CD14-positive monocyte (primary cell): Measurements from ENCODE around the gene TMEM53. TPM values are rescaled to one million over a fixed set of nuclear protein-coding genes. Genes with fewer than 3 reads are reported as not detected.
A peak's percentile ranks its signal among the peaks of the same experiment; 100 is the strongest.

Experiments
- DNase-seq, 3 donors: peaks; one replicate each; pipeline ENCODE4 v3.0.0-alpha.2; 2011 to 2022
- H2AFZ ChIP-seq: 2 replicates; pipeline ENCODE4 v1.6.0; 2012; ENCODE audit warnings: mild to moderate bottlenecking, low read depth, low read length, inconsistent platforms; ENCODE audit not compliant: insufficient read depth, poor library complexity, severe bottlenecking
- H3K27ac ChIP-seq, 2 donors: 1 replicate in 1 of 2; 2 replicates in 1 of 2; pipeline ENCODE4 v1.5.1; 2012 to 2013; ENCODE audit warnings: low read length in 2 of 2, control low read depth in 1 of 2, inconsistent platforms in 1 of 2, low read depth in 1 of 2, mild to moderate bottlenecking in 1 of 2
- H3K27me3 ChIP-seq, 2 donors: one replicate each; pipeline versions ENCODE4 v1.6.0 to v1.6.1; 2011 to 2013; ENCODE audit warnings: low read length in 2 of 2; ENCODE audit not compliant: control insufficient read depth in 2 of 2, insufficient read depth in 2 of 2
- H3K36me3 ChIP-seq, 2 donors: replicated peaks in 1 of 2; 1 replicate in 1 of 2; 2 replicates in 1 of 2; pipeline versions ENCODE4 v1.5.1 to v1.6.1; 2012 to 2013; ENCODE audit warnings: low read length in 2 of 2, control low read depth in 1 of 2, inconsistent platforms in 1 of 2, mild to moderate bottlenecking in 1 of 2; ENCODE audit not compliant: insufficient read depth in 2 of 2, control insufficient read depth in 1 of 2
- H3K4me1 ChIP-seq, 2 donors: 1 replicate in 1 of 2; 2 replicates in 1 of 2; pipeline versions ENCODE4 v1.5.1 to v1.6.1; 2012 to 2013; ENCODE audit warnings: low read length in 2 of 2, control low read depth in 1 of 2, inconsistent platforms in 1 of 2, mild to moderate bottlenecking in 1 of 2, moderate library complexity in 1 of 2; ENCODE audit not compliant: insufficient read depth in 2 of 2, control insufficient read depth in 1 of 2
- H3K4me2 ChIP-seq: replicated peaks from 2 replicates; pipeline ENCODE3; 2012; ENCODE audit warnings: low read length, moderate library complexity, mild to moderate bottlenecking; ENCODE audit not compliant: poor library complexity, severe bottlenecking; ENCODE audit errors: extremely low read depth
- H3K4me3 ChIP-seq, 3 experiments: fragments of 200-600 bp in 1 of 3; sonication (generic) in 1 of 3; replicated peaks in 1 of 3; 1 replicate in 2 of 3; 2 replicates in 1 of 3; pipeline ENCODE4 v1.5.1; 2011 to 2013; ENCODE audit warnings: low read length in 3 of 3, mild to moderate bottlenecking in 3 of 3, control low read depth in 2 of 3, low read depth in 2 of 3, inconsistent platforms in 1 of 3, moderate library complexity in 1 of 3
- H3K79me2 ChIP-seq: 2 replicates; pipeline ENCODE4 v1.6.0; 2012; ENCODE audit warnings: mild to moderate bottlenecking, control low read depth, inconsistent platforms, low read length, moderate library complexity; ENCODE audit not compliant: insufficient read depth
- H3K9ac ChIP-seq: 2 replicates; pipeline ENCODE4 v1.6.0; 2017; ENCODE audit warnings: low read length, mild to moderate bottlenecking; ENCODE audit not compliant: insufficient read depth, poor library complexity, severe bottlenecking
- H3K9me3 ChIP-seq, 2 donors: replicated peaks in 1 of 2; 1 replicate in 1 of 2; 2 replicates in 1 of 2; pipeline versions ENCODE4 v1.5.1 to v1.6.1; 2012 to 2013; ENCODE audit warnings: low read length in 2 of 2, control low read depth in 1 of 2; ENCODE audit not compliant: control insufficient read depth in 1 of 2, insufficient read depth in 1 of 2
- H4K20me1 ChIP-seq: 2 replicates; pipeline ENCODE4 v1.6.0; 2012; ENCODE audit warnings: mild to moderate bottlenecking, low read length, control low read depth, moderate library complexity; ENCODE audit not compliant: insufficient read depth
- H3K27ac Mint-ChIP-seq, 7 donors: one replicate each; pipeline ENCODE4 v1.8.0; 2020; ENCODE audit warnings: mild to moderate bottlenecking in 7 of 7, mixed read lengths in 7 of 7, moderate library complexity in 6 of 7, inconsistent platforms in 2 of 7
- H3K27me3 Mint-ChIP-seq, 3 donors: one replicate each; pipeline ENCODE4 v1.8.0; 2021 to 2022; ENCODE audit warnings: low read depth in 3 of 3, mild to moderate bottlenecking in 3 of 3, mixed read lengths in 3 of 3, moderate library complexity in 3 of 3, inconsistent platforms in 1 of 3
- H3K36me3 Mint-ChIP-seq, 2 donors: one replicate each; pipeline ENCODE4 v1.8.0; 2020; ENCODE audit warnings: mixed read lengths in 2 of 2, inconsistent platforms in 1 of 2, mild to moderate bottlenecking in 1 of 2
- H3K4me1 Mint-ChIP-seq: one replicate; pipeline ENCODE4 v1.8.0; 2020; ENCODE audit warnings: mild to moderate bottlenecking, mixed read lengths
- H3K4me3 Mint-ChIP-seq, 2 donors: one replicate each; pipeline ENCODE4 v1.8.0; 2020; ENCODE audit warnings: mild to moderate bottlenecking in 2 of 2, mixed read lengths in 2 of 2, moderate library complexity in 1 of 2
- H3K9me3 Mint-ChIP-seq, 7 donors: one replicate each; pipeline ENCODE4 v1.8.0; 2020 to 2022; ENCODE audit warnings: mixed read lengths in 7 of 7, mild to moderate bottlenecking in 6 of 7, moderate library complexity in 6 of 7, inconsistent platforms in 2 of 7
- WGBS: methylation state at CpG from one replicate; pipeline ENCODE4 v1.1.5; 2013; ENCODE audit warnings: missing lambda C conversion rate; ENCODE audit not compliant: insufficient coverage; 5-methylcytosine and 5-hydroxymethylcytosine counted together
- intact Hi-C, 2 donors: fragments of 100-400 bp; cut with micrococcal nuclease; formaldehyde crosslinking; loops; one replicate each; pipeline versions ENCODE4 v1.15.0 to v1.15.1; 2023
- polyA plus RNA-seq, 3 donors: library from polyadenylated mRNA; depleted of rRNA in 1 of 3; unstranded in 2 of 3; stranded (reverse) in 1 of 3; fragments of 300-500 nt in 2 of 3; fragments of >200 nt in 1 of 3; fragmentation: Illumina TruSeq in 2 of 3; gene quantifications; 1 replicate in 2 of 3; 2 replicates in 1 of 3; pipeline ENCODE4 v1.2.3, GENCODE V29; 2012 to 2021
- TF ChIP-seq, protein P1 (sequence below): fragments of 200-600 bp; IDR thresholded peaks from one replicate; pipeline ENCODE4 v1.8.0; 2022; ENCODE audit warnings: antibody characterized with exemption, mild to moderate bottlenecking

Gene TMEM53
- polyA plus RNA-seq, 3 donors: 4.8 to 8.8 (median 8.6) TPM

DNA sequence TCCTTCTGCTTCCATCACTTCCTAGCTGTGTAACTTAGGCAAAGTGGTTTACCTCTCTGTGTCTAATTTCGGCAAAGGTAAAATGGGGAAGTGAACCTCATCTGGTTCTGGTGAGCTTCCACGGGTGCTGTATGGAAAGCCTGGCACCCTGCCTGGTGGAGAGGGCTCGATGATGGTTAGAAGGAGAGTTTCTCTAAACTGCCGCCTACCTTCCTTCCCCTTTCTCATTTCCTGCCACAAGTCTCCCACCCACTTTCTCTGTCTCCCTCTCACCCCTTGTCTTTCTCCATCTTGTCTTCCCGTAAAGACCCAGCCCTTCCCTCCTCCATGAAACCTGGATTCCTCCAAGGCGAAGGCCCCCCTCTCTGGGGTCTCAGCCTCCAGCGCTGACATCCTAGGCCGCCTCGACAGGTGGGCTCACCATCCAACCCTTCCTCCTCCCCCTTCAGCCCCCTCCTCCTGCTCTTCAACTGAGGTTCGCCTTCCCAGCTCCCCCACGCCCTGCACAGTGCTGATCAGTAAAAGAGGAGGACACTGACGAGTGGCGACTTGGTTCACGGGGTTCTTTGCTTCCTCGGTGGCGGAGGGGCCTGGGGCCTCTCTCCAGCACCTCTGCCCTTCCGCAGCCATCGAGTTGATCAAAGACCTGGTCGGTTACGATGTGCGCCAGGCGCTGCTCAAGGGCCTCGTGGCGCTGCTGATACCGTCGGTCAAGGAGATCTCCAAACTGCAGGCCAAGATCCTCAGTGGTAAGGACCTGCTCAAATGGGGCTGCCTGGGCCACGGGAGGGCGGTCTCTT is 49.4 kb upstream of the TMEM53 start:
- Histone ChIP-seq H3K27me3 (no peaks in the 10 kb centered on the region), H3K27ac (peak overlapping the region; percentile 52 to 71), H2AFZ (peak overlapping the region; percentile 79), H4K20me1 (no peaks in the 10 kb centered on the region), H3K9ac (peak overlapping the region; percentile 47), H3K4me1 (peaks cover 50 to 67% of the 10 kb centered on the region in 2 donors), H3K9me3 (no peaks in the 10 kb centered on the region), H3K4me2 (peak overlapping the region; percentile 88), H3K4me3 (peak overlapping the region; percentile 9 to 73 (median 31)), H3K36me3 (no peaks in the 10 kb centered on the region), H3K79me2 (peaks cover 7% of the 10 kb centered on the region)
- Mint-ChIP-seq H3K27me3 (peaks cover under 1 to 8% (median 2%) of the 10 kb centered on the region in 3 donors), H3K4me1 (peaks cover 68% of the 10 kb centered on the region), H3K36me3 (peaks cover 6 to 8% of the 10 kb centered on the region in 2 donors), H3K9me3 (peaks cover 0 to 3% (median 0%) of the 10 kb centered on the region in 7 donors), H3K27ac (peak overlapping the region; percentile 83 to 92 (median 89)), H3K4me3 (peak overlapping the region; percentile 77 to 81)
- TF ChIP-seq, protein P1, sequence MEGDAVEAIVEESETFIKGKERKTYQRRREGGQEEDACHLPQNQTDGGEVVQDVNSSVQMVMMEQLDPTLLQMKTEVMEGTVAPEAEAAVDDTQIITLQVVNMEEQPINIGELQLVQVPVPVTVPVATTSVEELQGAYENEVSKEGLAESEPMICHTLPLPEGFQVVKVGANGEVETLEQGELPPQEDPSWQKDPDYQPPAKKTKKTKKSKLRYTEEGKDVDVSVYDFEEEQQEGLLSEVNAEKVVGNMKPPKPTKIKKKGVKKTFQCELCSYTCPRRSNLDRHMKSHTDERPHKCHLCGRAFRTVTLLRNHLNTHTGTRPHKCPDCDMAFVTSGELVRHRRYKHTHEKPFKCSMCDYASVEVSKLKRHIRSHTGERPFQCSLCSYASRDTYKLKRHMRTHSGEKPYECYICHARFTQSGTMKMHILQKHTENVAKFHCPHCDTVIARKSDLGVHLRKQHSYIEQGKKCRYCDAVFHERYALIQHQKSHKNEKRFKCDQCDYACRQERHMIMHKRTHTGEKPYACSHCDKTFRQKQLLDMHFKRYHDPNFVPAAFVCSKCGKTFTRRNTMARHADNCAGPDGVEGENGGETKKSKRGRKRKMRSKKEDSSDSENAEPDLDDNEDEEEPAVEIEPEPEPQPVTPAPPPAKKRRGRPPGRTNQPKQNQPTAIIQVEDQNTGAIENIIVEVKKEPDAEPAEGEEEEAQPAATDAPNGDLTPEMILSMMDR: no peak
- intact Hi-C loops: loop anchor here (10.0 kb wide), 2 partner anchors 49 to 51 kb away; partner anchors contain the start of genes ARMH1 (in 1 of the 2), RPS8 (in 1 of the 2) and TMEM53 (in 1 of the 2)
- DNase-seq: peak; percentile 50 to 74 (median 67)
- WGBS: 33% methylated on average over 20 of the region's 28 CpGs

DNA sequence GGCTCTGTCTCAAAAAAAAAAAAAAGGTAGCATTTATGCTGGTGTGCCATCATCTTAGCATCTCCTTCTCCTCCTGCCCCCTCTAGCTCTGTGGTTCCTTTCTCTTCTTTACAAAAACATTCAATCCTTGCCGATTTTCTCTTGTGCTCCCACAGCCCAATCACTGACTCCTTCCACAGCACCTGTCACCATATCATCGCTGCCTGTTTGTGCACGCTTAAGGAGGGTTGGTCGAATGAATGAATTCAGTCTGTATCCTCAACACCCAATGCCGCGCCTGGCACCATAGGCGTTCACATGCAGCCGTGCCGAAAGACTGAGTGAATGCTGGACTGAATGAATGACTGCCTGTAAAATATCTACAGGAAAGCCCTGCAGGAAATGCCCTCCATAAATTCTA is 48.8 kb upstream of the TMEM53 start:
- Mint-ChIP-seq H3K4me3 (peak overlapping the region; percentile 77 to 81), H3K9me3 (peaks cover 0 to 5% (median 0%) of the 10 kb centered on the region in 7 donors), H3K36me3 (peaks cover 6 to 8% of the 10 kb centered on the region in 2 donors), H3K4me1 (peaks cover 63% of the 10 kb centered on the region), H3K27ac (peak overlapping the region; percentile 83 to 92 (median 89)), H3K27me3 (peaks cover 2 to 9% (median 2%) of the 10 kb centered on the region in 3 donors)
- Histone ChIP-seq H3K27me3 (no peaks in the 10 kb centered on the region), H3K9me3 (no peaks in the 10 kb centered on the region), H3K27ac (peak overlapping the region in 1 of 2 donors; percentile 71), H3K4me2 (peak overlapping the region; percentile 88), H3K4me1 (peaks cover 47 to 64% of the 10 kb centered on the region in 2 donors), H3K4me3 (peak overlapping the region in 2 of 3 experiments; percentile 9 to 73), H2AFZ (no peak overlapping the region), H3K36me3 (no peaks in the 10 kb centered on the region), H3K79me2 (peaks cover 7% of the 10 kb centered on the region), H3K9ac (no peak overlapping the region), H4K20me1 (no peaks in the 10 kb centered on the region)
- intact Hi-C loops: loop anchor here (10.0 kb wide), 2 partner anchors 48 to 52 kb away; partner anchors contain the start of genes ARMH1 (in 1 of the 2), RPS8 (in 1 of the 2) and TMEM53 (in 1 of the 2)
- 3% methylated on average over 6 of the region's 9 CpGs for WGBS
- DNase-seq: no peak
- TF ChIP-seq, protein P1: no peak
